Urinary bladder (tissue), 4 donors: ENCODE results near the gene BRIP1. TPM values are rescaled to one million over a fixed set of nuclear protein-coding genes. Genes with fewer than 3 reads are reported as not detected.
"Not testable (repeated sequence)": the region's sequence is repeated elsewhere in the genome, so short reads cannot be mapped to it uniquely, and the experiment has no call there.

Experiments used
- DNase-seq: peaks from one replicate; pipeline ENCODE4 v3.0.0-alpha.2; 2015; ENCODE audit errors: extremely low spot score
- H3K27ac ChIP-seq: one replicate; pipeline ENCODE4 v1.5.1; 2013; ENCODE audit warnings: low read depth, mild to moderate bottlenecking, moderate library complexity
- H3K36me3 ChIP-seq: one replicate; pipeline ENCODE4 v1.6.1; 2013; ENCODE audit warnings: mild to moderate bottlenecking, moderate library complexity; ENCODE audit not compliant: insufficient read depth
- H3K4me1 ChIP-seq: one replicate; pipeline ENCODE4 v1.6.1; 2013; ENCODE audit warnings: mild to moderate bottlenecking, moderate library complexity; ENCODE audit not compliant: insufficient read depth
- H3K4me3 ChIP-seq: one replicate; pipeline ENCODE4 v1.5.1; 2013; ENCODE audit warnings: low read depth, low read length
- WGBS: extraction: QIAGEN DNeasy Blood & Tissue Kit; methylation state at CpG from one replicate; pipeline ENCODE4 v1.1.7; 2013; 5-methylcytosine and 5-hydroxymethylcytosine counted together
- polyA plus RNA-seq: library from polyadenylated mRNA; stranded (reverse); fragments of 200-250 nt; gene quantifications from one replicate; pipeline ENCODE4 v1.2.3, GENCODE V29; 2013
- total RNA-seq: library from RNA; depleted of rRNA; stranded (reverse); fragments of >200 nt; gene quantifications from one replicate; pipeline ENCODE4 v1.2.3, GENCODE V29; 2014
- donor health status: healthy with polysubstance abuse.
- donor health status: healthy.

Gene BRIP1
- total and polyA plus RNA-seq, 2 donors = 0.41 to 19.0 TPM

GRCh38 chr17:61832463-61832862 is 30.9 kb downstream of the BRIP1 start:
- H3K4me1 ChIP-seq = no peaks in the 10 kb centered on the region
- no peaks in the 10 kb centered on the region for H3K36me3 ChIP-seq
- WGBS = 87% methylated on average over 3 of the region's 3 CpGs
- no peak for DNase-seq
- H3K27ac ChIP-seq = no peak overlapping the region
- H3K4me3 ChIP-seq = no peak overlapping the region

GRCh38 chr17:61831099-61831498 is 32.2 kb downstream of the BRIP1 start:
- no peaks in the 10 kb centered on the region for H3K36me3 ChIP-seq
- no peak overlapping the region for H3K27ac ChIP-seq
- DNase-seq = no peak
- 99% methylated on average over 1 of the region's 1 CpG for WGBS
- H3K4me1 ChIP-seq = no peaks in the 10 kb centered on the region
- H3K4me3 ChIP-seq = no peak overlapping the region

- no peak for DNase-seq
- H3K36me3 ChIP-seq = no peaks in the 10 kb centered on the region
- 98% methylated on average over 1 of the region's 1 CpG for WGBS
- H3K4me3 ChIP-seq = no peak overlapping the region
- no peaks in the 10 kb centered on the region for H3K4me1 ChIP-seq
- H3K27ac ChIP-seq = no peak overlapping the region
Observed at GRCh38 chr17:61828694-61829093, 34.6 kb downstream of the BRIP1 start.

GRCh38 chr17:61827649-61828395 is 35.5 kb downstream of the BRIP1 start:
- H3K36me3 ChIP-seq = no peaks in the 10 kb centered on the region
- no peak for DNase-seq
- 98% methylated on average over 8 of the region's 8 CpGs for WGBS
- no peak overlapping the region for H3K4me3 ChIP-seq
- H3K4me1 ChIP-seq = no peaks in the 10 kb centered on the region
- H3K27ac ChIP-seq = no peak overlapping the region

- not testable (repeated sequence) for H3K27ac ChIP-seq, H3K4me1 ChIP-seq, H3K4me3 ChIP-seq, H3K36me3 ChIP-seq, DNase-seq
- 96% methylated on average over 1 of the region's 1 CpG for WGBS
Observed at GRCh38 chr17:61826866-61827265, 36.5 kb downstream of the BRIP1 start.

- 89% methylated on average over 2 of the region's 2 CpGs for WGBS
- DNase-seq = not testable (repeated sequence)
Observed at GRCh38 chr17:61826198-61826597, 37.1 kb downstream of the BRIP1 start.

GRCh38 chr17:61825448-61826137 is 37.7 kb downstream of the BRIP1 start:
- H3K4me3 ChIP-seq = no peak overlapping the region
- no peaks in the 10 kb centered on the region for H3K36me3 ChIP-seq
- 97% methylated on average over 2 of the region's 2 CpGs for WGBS
- no peaks in the 10 kb centered on the region for H3K4me1 ChIP-seq
- no peak overlapping the region for H3K27ac ChIP-seq
- no peak for DNase-seq

More at GRCh38 chr17:61826198-61826597, 37.1 kb downstream of the BRIP1 start:
- not testable (repeated sequence) for H3K27ac ChIP-seq, H3K4me1 ChIP-seq, H3K36me3 ChIP-seq, H3K4me3 ChIP-seq

- WGBS = 78% methylated on average over 6 of the region's 6 CpGs
- no peaks in the 10 kb centered on the region for H3K36me3 ChIP-seq
- DNase-seq = no peak
- no peak overlapping the region for H3K27ac ChIP-seq
- H3K4me3 ChIP-seq = no peak overlapping the region
- no peaks in the 10 kb centered on the region for H3K4me1 ChIP-seq
Observed at GRCh38 chr17:61822326-61823285, 40.7 kb downstream of the BRIP1 start.

GRCh38 chr17:61821655-61822054 is 41.7 kb downstream of the BRIP1 start:
- Histone ChIP-seq H3K27ac (no peak overlapping the region), H3K4me1 (no peaks in the 10 kb centered on the region), H3K36me3 (no peaks in the 10 kb centered on the region), H3K4me3 (no peak overlapping the region)
- 98% methylated on average over 4 of the region's 4 CpGs for WGBS
- no peak for DNase-seq

- not testable (repeated sequence) for H3K4me3 ChIP-seq, H3K4me1 ChIP-seq, H3K36me3 ChIP-seq, H3K27ac ChIP-seq, DNase-seq
- WGBS = 97% methylated on average over 3 of the region's 3 CpGs
Observed at GRCh38 chr17:61819265-61819664, 44.1 kb downstream of the BRIP1 start.

GRCh38 chr17:61818225-61818624 is 45.1 kb downstream of the BRIP1 start:
- no peak overlapping the region for H3K27ac ChIP-seq
- no peaks in the 10 kb centered on the region for H3K36me3 ChIP-seq
- no peak overlapping the region for H3K4me3 ChIP-seq
- no peak for DNase-seq
- no peaks in the 10 kb centered on the region for H3K4me1 ChIP-seq

- Histone ChIP-seq H3K4me1 (no peaks in the 10 kb centered on the region), H3K36me3 (no peaks in the 10 kb centered on the region), H3K27ac (no peak overlapping the region), H3K4me3 (no peak overlapping the region)
- no peak for DNase-seq
- 97% methylated on average over 3 of the region's 3 CpGs for WGBS
Observed at GRCh38 chr17:61817452-61817851, 45.9 kb downstream of the BRIP1 start.

GRCh38 chr17:61816538-61816937 is 46.8 kb downstream of the BRIP1 start:
- Histone ChIP-seq H3K27ac (no peak overlapping the region), H3K4me3 (no peak overlapping the region), H3K36me3 (no peaks in the 10 kb centered on the region), H3K4me1 (no peaks in the 10 kb centered on the region)
- DNase-seq = no peak
- 76% methylated on average over 4 of the region's 4 CpGs for WGBS
